ENCODE results near the gene IGFLR1.

DNA sequence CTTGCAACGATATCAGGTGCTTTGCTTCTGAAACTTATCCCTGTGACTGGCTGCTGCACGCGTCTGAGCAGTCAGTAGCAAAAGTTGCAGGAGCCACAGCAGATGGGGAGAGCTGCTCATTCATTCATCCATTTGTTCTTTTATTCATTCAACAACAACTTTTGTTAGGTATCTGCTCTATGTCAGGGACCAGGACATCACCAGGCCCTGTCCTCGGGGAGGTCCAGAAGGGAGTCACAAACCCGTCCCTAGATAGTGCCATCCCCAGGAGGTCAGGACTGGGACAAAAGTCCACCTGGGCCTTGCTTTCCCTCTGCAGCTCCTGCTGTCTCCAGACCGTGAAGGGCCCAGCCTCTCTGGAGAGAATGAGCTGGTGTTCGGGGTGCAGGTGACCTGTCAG is 35.7 kb upstream of the IGFLR1 start:
- TF ChIP-seq EZH2 (IDR thresholded peaks at IDR 0.05; ENCODE audit: insufficient read depth, low read length): no peak
- TF ChIP-seq, protein P1, sequence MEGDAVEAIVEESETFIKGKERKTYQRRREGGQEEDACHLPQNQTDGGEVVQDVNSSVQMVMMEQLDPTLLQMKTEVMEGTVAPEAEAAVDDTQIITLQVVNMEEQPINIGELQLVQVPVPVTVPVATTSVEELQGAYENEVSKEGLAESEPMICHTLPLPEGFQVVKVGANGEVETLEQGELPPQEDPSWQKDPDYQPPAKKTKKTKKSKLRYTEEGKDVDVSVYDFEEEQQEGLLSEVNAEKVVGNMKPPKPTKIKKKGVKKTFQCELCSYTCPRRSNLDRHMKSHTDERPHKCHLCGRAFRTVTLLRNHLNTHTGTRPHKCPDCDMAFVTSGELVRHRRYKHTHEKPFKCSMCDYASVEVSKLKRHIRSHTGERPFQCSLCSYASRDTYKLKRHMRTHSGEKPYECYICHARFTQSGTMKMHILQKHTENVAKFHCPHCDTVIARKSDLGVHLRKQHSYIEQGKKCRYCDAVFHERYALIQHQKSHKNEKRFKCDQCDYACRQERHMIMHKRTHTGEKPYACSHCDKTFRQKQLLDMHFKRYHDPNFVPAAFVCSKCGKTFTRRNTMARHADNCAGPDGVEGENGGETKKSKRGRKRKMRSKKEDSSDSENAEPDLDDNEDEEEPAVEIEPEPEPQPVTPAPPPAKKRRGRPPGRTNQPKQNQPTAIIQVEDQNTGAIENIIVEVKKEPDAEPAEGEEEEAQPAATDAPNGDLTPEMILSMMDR (IDR thresholded peaks at IDR 0.05; ENCODE audit: insufficient read depth, low read depth, low read length): no peak

All from astrocyte (in vitro differentiated cells and primary cell).